ENCODE data around the gene TMEM87A.
"Not testable (repeated sequence)": the region's sequence is repeated elsewhere in the genome, so short reads cannot be mapped to it uniquely, and the experiment has no call there.

The TMEM87A gene, protein sequence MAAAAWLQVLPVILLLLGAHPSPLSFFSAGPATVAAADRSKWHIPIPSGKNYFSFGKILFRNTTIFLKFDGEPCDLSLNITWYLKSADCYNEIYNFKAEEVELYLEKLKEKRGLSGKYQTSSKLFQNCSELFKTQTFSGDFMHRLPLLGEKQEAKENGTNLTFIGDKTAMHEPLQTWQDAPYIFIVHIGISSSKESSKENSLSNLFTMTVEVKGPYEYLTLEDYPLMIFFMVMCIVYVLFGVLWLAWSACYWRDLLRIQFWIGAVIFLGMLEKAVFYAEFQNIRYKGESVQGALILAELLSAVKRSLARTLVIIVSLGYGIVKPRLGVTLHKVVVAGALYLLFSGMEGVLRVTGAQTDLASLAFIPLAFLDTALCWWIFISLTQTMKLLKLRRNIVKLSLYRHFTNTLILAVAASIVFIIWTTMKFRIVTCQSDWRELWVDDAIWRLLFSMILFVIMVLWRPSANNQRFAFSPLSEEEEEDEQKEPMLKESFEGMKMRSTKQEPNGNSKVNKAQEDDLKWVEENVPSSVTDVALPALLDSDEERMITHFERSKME

DNA sequence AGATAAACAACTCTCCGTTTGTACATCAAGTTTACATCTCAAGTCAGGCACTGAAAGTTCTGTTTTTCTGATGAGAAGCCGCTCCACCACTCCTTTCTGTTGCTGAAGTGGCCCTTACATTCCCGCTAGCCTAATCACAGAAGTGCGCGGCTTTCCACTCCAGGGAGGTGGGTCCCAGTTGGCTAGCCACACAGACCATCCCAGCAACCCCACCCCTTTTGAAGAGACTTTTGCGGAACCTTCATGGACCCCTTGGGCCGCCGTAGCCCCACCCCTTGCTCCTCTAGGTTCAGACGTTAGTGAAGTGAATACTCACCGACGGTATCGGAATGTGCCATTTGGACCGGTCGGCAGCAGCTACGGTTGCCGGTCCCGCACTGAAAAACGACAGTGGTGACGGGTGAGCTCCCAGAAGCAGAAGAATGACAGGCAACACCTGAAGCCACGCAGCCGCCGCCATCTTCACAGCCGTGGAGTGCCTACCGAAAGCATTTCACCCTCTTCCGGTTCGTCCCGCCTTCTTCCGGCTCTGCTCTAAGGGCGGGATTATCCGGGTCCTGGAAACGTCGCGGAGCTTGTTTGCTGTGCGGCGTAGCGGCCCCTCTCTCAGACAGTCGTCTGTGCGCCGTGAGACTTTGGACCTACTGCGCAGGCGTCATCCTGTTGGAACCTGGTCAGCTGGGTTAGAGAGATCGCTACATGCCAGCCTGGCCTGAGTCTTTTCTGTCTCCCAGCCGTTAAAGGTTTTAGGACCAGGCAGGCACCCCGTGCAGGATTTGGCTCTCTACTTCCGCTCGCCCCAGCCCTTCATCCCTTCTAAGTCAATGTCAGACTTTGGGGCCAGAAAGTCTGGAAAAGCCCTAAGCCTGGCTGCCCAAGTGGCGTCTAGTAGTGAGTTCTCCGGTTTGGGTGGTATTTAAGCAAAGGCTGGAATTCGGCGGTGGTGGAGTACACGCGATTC, at the start of gene TMEM87A, which contains the start of gene GANC:
TSS of gene TMEM87A (minus strand) at position 495 of the 961 bp plus-strand sequence. CDS start at position 460, 35 bp downstream.
TSS of gene GANC (plus strand) at position 263 of the 961 bp plus-strand sequence. CDS start 1,281 bp downstream, outside the sequence.
- DNase-seq: peak; percentile 98

DNA sequence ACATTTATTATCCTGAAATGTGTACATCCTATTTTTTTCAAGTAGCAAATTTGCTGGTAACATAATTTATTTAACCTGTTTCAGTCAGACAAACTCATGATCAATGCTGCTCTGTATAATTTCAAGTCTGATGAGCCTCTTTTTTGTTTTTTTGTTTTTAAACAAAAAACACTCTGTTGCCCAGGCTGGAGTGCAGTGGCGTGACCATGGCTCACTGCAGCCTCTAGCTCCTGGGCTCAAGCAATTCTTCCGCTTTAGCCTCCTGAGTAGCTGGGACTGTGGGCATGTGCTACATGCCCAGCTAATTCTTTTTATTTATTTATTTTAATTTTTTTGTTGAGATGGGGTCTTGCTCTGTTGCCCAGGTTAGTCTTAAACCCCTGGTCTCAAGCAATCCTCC, 46.0 kb upstream of the TMEM87A start:
- no peak for DNase-seq

DNA sequence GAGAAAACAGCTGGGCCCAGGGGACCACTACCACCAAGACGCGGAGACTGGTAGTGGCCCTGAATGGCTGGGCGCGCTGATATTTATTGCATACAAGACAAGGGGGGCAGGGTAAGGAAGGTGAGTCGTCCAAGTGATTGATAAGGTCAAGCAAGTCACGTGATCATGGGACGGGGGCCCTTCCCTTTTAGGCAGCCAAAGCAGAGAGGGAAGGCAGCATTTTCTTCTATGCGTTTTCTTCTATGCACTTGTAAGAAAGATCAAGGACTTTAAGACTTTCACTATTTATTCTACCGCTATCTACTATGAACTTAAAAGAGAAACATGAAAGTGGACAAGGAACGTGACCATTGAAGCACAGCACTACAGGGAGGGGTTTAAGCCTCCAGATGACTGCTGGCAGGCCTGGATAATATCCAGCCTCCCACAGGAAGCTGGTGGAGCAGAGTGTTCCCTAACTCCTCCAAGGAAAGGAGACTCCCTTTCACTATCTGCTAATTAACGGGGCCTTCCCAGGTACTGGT, 43.1 kb upstream of the TMEM87A start:
- not testable (repeated sequence) for DNase-seq

DNA sequence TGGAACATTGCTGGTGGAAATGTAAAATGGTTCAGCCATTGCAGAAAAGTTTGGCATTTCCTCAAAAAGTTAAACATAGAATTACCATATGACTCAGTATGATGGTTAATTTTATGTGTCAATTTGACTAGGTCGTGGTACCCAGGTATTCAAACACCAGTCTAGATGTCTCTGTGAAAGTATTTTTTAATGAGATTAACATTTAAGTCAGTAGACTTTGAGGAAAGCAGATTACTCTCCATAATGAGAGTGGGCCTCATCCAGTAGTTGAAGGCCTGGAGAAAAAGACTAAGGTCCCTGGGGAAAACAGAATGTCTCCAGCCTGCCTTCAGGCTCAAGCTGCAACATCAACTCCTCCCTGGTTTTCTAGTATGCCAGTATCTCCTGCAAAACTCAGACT, 42.3 kb upstream of the TMEM87A start:
- DNase-seq: no peak

DNA sequence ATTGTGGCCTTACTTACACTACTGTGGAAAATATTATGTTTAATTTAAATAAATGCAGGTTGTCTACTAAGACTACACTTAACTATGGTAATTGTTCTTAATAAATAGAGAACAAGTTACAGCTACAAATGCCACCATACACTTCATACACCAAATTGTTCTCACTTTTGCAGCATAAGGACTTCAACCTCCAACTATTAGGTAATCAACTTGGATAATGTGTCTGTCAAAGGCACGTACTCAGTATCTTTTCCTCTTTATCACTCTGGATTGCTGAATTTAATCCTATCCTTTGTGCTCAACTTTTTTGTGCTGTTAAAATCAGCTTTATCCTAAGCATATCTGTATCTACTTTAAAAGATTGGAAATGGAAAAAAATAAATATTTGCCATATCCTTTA, 41.6 kb upstream of the TMEM87A start:
- DNase-seq: no peak

DNA sequence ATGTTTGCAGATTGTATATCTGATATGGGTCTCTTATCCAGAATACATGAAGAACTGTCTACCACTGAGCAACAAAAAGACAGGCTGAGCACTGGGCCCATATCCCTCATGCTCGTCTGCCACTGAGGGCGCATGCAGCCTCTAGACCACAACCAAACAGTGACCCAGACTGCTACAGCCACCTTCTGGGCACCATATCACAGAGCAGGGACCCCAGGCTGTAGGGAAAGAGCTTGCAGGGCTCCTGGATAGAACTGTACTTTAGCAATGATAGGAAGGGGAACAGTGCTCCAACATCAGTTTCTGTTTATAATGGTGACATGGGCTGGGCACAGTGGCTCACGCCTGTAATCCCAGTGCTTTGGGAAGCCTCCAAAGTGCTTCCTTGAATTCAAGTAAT, 40.2 kb upstream of the TMEM87A start:
- DNase-seq: no peak

DNA sequence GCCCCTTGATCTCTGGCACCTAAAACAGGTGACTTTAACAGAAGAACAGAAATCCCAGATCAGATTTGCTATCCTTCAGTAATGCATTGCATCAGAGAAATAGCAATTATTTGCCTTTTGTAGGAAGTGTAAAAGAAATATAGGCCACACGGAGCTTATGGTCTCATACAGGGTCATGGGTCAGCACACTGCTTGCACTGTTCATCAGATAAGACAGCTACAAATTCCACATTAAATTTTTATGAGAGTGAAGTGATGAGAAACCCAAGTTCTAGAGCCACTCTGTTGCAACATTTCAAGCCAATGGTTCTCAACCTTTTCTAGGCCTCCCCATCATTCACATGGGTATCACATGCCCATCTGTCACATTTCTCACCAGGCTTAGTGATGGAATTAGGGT, 33.4 kb upstream of the TMEM87A start:
- DNase-seq: no peak

DNA sequence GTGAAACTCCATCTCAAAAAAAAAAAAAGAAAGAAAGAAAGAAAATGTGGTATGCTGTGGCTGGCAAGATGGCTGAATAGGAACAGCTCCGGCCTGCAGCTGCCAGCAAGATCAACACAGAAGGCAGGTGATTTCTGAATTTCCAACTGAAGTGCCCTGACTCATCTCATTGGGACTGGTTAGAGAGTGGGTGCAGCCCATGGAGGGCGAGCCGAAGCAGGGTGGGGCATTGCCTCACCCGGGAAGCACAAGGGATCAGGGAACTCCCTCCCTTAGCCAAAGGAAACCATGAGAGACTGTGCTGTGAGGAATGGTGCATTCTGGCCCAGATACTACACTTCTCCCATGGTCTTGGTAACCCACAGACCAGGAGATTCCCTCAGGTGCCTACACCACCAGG, 27.8 kb upstream of the TMEM87A start:
- not testable (repeated sequence) for DNase-seq

DNA sequence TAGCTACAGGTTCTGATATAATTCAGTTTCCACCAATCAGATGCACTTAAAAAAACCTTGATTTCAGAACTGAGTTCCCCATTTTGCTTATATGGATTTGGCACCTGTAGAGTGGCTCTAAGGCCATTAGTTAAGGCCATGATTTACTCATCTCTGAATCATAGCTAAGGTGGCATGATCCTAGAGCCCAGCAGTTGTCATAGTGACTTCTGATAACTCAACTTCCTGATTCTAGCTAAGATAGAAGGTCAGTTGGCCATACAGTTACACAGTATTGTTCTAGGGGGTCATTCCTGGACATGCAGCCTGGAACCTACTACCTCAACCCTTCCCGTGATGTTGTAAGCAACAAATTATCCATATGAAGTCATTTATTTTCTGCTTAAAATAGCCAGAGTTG, 15.9 kb upstream of the TMEM87A start:
- DNase-seq: no peak

DNA sequence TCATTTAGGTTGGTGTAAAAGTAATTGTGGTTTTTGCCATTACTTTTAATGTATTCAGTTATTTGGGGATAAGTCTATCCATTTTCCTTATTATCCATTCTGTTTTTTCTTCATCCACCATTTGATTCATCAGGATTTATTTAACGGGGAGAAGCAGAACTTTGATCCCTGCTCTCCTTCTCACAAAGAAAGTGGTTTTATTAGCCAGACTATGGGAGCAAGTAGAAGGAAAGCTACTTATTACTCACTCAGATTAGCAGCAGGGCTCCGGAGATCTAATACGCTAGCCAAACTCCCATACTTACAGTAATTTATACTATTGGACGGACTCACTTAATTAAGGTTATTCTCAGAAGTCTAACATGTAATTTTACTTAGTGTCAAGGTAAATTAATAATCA, 14.7 kb upstream of the TMEM87A start:
- no peak for DNase-seq

DNA sequence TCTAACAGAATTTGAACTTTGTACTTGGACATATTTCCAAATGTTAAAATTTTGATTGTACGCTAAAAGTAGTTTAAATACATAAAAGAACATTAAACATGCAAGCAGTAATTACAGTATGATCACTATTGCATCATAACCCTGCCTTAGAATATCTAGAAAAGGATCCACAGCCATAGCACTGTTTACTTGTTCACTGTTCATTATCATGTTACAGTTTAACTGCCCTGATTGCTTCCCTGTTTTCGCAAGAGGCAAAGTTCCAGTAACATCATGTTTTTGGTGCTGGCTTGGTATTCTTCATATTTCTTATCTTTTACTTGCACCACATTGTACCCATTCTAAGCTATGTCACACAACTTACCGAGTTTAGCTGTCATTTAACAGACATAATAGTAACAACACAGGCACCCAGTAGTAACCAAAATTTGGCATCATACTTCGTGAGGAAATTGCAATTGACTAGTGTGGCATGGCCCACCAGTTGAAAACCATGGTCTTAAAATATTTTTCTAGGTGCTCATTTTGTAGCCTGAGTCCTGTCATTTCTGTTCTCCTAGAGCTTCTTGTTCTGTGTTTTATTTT, 13.3 kb upstream of the TMEM87A start:
- DNase-seq: no peak

DNA sequence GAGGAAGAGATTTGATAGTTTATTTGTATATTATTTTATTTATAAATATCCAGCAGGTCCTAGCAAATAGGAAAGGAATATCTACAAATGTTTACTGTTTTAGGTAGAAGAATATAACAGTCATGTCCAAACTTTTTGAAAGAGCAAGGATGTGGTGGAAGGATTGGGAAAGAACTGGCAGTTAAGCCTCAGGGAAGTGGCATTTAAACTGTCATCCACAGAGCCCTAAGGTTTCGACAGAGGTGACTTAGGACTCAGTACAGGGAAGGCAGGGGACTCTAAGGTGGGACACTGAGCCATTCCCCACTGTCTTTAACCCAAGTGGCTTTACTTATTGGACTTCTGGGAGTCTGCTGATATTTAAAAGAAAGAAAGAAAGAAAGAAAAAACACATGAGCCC, 11.8 kb upstream of the TMEM87A start:
- no peak for DNase-seq

DNA sequence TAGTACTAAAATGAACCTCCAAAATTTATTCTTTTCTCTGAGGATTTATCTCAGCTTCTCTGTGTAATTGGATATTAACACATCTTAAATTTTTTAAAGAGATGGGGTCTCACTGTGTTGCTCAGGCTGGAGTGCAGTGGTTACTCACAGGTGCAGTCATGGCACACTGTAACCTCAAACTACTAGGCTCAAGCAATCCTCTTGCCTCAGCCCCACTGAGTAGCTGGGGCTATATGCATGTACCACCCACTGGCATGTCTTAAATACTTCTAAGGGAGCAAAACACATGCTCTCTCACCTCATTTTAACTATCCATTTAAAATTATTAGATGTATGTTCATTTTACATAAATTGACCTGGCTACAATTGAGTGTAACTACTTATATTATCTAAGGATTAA, 11.3 kb upstream of the TMEM87A start:
- no peak for DNase-seq

DNA sequence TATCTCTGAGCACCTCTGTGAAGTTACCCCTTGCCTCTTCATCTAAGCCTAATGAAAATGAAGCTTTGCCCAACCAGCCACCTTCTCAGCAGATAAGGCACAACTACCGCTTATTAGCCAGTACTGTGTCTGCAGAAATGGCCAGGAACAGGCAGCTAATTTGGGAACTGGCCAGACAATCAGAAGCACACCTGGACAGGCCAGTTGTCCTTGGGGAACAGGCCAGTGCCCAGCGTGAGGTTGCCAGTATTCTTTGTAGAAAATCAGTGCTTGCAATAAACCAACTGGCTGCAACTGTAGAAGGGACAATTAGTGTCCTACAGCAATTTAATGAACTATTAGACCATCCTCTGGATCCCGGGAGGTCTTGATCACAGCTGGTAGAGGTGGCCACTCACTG, 10.4 kb upstream of the TMEM87A start:
- no peak for DNase-seq

DNA sequence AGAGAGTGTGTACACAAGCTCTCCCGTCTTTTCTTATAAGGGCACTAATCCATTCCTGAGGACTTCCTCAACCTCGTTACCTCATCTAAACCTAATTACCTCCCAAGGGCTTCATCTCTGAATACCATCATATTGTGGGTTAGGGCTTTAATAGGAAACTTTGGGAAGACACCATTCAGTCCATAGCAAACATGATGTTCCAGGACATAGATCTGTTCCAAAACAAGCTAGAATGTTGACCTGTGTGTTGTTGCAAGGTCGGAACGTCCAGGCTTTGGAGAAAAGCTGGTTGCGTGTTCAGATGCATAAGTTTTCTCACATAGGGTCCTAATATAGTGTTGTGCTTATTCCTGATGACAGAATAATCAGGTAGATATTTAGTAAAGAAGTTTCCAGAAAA, 9.7 kb upstream of the TMEM87A start:
- no peak for DNase-seq

DNA sequence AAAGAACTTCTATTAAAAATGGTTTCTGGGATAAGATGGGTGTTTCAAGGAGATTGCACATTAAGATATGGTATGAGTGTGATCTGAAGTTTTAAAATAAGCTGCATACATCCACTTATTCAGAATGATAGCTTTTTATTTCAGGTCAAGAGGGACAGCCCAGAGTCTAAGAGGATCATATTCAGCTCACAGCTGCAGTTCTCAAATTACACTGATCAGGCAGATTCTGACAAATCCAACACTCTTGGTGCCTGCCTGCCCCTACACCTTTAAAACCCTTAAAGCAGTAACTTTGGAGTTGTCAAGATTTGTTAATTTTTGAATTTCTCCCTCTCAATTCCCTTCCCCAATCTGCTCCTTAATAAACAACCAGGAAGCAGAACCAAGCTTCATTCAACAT, 9.1 kb upstream of the TMEM87A start:
- peak; percentile 40 for DNase-seq

DNA sequence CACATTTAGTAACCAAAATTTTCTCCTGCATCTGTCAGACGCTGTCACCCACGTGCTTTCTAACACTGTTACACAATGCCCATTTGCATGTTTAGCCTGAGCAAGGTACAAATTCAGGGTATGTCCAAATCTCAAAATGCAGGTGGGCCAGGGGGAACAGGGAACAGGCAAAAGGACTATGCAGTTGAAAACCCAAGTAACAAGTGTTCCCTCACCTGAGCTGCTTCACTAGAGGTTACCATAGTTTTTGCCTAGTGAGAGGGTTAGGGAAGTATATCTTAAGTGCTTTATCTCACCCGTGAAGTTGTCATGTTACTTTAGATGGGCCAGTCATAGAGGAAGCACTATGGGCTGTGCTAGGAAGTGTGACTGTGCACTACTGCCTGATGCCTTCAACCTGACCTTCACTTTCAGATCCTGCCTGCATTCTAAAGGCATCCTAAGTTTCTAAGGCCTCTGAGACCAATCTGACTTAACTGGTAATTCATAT, 6.0 kb upstream of the TMEM87A start:
- no peak for DNase-seq

DNA sequence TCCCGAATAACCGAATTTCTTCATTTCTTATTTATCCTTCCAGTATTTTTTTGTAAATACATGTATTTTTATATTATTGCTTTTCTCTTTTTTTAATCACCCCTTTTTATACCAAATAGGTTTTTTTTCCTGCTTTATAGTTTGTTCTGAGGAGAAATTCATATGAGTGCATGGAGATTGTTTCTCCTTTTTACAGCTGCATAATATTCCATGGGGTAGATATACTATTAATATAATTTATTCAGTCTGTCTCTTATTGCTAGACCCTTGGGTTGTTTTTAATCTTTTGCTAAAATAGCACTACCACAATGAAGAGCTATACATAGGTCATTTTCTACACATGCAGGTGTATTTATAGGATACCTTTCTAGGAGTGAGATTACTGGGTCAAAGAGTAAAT, 3.5 kb upstream of the TMEM87A start:
- no peak for DNase-seq

DNA sequence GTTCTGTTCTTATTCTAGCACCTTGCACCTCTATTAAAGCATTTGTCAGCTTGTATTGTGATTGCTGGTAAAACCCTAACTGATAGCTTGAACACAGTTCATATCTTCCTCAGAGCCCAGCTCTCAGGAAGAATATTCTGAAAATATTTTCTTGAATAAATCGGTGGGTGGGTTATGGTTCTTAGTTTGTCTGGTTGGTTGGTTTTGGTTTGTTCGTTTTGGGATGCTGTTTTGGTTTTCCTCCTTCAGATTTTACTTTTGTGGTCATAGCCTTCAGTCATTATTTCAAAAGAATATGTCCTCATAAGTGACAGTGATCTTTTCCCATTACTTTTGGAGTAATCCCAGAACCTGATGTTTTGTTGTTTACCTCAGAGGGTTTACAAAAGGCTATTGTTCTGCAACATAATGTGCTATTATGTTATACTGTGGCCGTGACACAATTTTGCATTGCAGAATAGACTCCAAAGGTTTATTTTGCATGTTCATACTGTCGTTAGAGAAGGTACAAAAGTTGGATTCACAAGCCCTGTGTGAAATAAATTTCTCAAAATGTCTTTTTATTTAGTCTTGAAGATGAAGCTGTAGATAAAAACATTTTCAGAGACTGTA, 2.7 kb upstream of the TMEM87A start:
- no peak for DNase-seq

DNA sequence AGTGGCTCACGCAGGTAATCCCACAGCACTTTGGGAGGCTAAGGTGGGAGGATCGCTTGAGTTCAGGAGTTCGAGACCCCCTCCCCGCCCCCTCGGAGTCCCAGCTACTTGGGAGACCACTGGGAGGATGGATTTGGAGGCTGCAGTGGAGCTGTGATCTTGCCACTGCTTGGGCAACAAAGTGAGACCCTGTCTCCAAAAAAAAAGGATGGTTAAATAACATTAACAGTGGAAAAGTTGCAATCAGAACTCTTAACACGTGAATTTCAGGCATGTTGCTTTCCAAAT, 1.4 kb upstream of the TMEM87A start:
- DNase-seq: no peak

DNA sequence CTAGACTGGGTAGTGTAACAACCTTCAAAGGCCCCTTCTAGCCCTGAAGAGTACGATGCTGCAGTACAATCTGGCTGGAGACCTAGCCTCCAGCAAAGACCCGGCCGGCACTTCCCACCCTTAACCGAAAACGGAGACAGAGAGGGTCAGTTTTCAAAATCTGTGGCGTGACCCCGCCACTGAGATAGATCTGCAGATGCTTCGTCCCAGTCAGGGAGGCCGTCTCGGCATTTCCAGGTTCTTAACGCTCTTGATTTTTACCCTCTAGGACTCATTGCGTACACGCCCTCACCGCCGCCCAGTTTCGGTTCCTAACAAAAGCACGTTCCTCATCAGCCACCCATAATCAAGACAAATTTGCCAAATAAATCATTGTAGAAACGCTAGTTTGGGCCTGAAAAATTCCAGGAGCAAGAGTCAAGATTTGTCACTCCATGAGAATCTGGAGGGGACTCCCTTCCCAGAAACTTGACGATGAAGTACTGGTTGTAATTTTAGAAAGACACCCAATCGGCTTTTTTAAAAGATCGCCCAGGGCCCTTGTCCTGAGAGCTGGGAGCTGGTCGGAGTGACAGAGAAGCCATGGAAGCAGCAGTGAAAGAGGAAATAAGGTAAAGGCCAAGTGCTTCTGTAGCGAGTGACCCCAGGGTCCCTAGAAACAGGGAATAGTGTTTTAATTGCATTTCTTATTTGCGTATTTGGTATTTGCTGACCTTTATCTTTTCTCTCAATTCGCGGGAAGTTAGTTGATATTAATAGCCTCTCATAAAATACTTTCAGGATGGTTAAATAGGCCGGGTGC, 868 bp upstream of the TMEM87A start:
- DNase-seq: peak; percentile 65

DNA sequence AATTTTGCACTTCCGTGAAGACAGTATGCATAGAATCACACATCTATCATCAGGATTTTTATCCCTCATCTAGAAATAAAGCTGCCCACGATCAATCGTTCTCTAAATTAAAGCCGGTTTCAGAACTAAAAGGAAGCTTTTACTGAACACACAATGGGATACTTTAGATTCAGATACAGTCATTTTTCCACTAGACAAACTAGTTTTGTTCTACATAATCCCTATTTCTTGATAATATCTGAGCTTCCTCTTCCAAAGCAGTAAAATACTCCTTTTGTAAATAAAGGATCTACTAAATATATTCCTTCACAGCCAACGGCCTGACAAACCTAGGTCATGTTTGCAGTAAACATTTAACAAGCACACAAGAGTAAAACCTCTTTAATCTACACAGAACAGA, 2.2 kb downstream of the TMEM87A start:
- DNase-seq: no peak
